HEK293T (cell line): Measurements from ENCODE around the gene IGFL1.

Source experiments
- ARNT ChIP-seq: fragments of 450-650 bp; IDR thresholded peaks from 2 replicates; pipeline ENCODE4 v1.6.1; 2017; ENCODE audit warnings: mild to moderate bottlenecking
- BHLHE40 ChIP-seq: fragments of 450-650 bp; IDR thresholded peaks from 2 replicates; pipeline ENCODE4 v1.6.1; 2016; ENCODE audit warnings: mild to moderate bottlenecking, moderate library complexity, borderline replicate concordance
- CTBP1 ChIP-seq: fragments of 450-650 bp; IDR thresholded peaks from 2 replicates; pipeline ENCODE4 v1.6.1; 2016; ENCODE audit warnings: borderline replicate concordance
- ELF4 ChIP-seq: fragments of 450-650 bp; IDR thresholded peaks from 2 replicates; pipeline ENCODE4 v1.6.1; 2017; ENCODE audit warnings: antibody characterized with exemption
- FOXA1 ChIP-seq: fragments of 450-650 bp; IDR thresholded peaks from 2 replicates; pipeline ENCODE4 v1.6.1; 2016; ENCODE audit warnings: mild to moderate bottlenecking
- FOXK2 ChIP-seq: fragments of 450-650 bp; IDR thresholded peaks from 2 replicates; pipeline ENCODE4 v1.6.1; 2016; ENCODE audit warnings: mild to moderate bottlenecking
- FOXM1 ChIP-seq: fragments of 450-650 bp; IDR thresholded peaks from 2 replicates; pipeline ENCODE4 v1.6.1; 2017; ENCODE audit warnings: mild to moderate bottlenecking, borderline replicate concordance
- HDGF ChIP-seq: fragments of 450-650 bp; IDR thresholded peaks from 2 replicates; pipeline ENCODE4 v1.6.1; 2017; ENCODE audit warnings: antibody characterized with exemption, borderline replicate concordance
- PKNOX1 ChIP-seq: fragments of 450-650 bp; IDR thresholded peaks from 2 replicates; pipeline ENCODE4 v1.6.1; 2016
- SP1 ChIP-seq: fragments of 450-650 bp; IDR thresholded peaks from 2 replicates; pipeline ENCODE4 v1.6.1; 2017
- SUZ12 ChIP-seq: fragments of 450-650 bp; IDR thresholded peaks from 2 replicates; pipeline ENCODE4 v1.6.1; 2016; ENCODE audit warnings: mild to moderate bottlenecking
- ZNF384 ChIP-seq: fragments of 450-650 bp; IDR thresholded peaks from 2 replicates; pipeline ENCODE4 v1.6.1; 2016

DNA sequence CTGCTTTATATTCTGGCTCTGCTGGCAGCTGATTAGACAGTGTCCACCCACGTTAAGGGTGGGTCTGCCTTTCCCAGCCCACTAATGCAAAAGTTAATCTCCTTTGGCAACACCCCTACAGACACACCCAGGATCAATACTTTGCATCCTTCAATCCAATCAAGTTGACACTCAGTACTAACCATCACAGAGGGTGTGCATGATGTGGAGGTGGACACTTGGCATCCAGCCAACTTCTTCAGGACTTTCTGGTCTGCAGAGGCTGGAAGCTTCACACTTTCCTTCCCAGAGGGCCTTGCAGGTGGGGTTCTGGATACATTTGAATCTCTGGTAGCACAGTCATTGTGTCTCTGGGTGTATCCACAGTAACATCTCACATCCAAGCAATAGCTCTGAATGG is 18.9 kb upstream of the IGFL1 start:
- TF ChIP-seq ZNF384 (no peak), FOXK2 (no peak), HDGF (no peak), CTBP1 (no peak), BHLHE40 (no peak), ELF4 (no peak), SP1 (no peak), FOXM1 (no peak), FOXA1 (no peak), PKNOX1 (no peak), ARNT (no peak), SUZ12 (no peak)
